Mesenchymal stem cell (in vitro differentiated cells and primary cell): ENCODE results near the gene PRCC.
A peak's percentile ranks its signal among the peaks of the same experiment; 100 is the strongest.

ENCODE experiments used
- DNase-seq: peaks from one replicate; pipeline ENCODE4 v3.0.0-alpha.2; 2013
- H2AFZ ChIP-seq: one replicate; pipeline ENCODE4 v1.6.1; 2013; ENCODE audit warnings: low read depth, mild to moderate bottlenecking, control low read depth, inconsistent platforms, low read length, moderate library complexity
- H2AK5ac ChIP-seq: 2 replicates; pipeline ENCODE4 v1.6.1; 2013; ENCODE audit warnings: low read length, moderate library complexity, mild to moderate bottlenecking, inconsistent platforms; ENCODE audit not compliant: severe bottlenecking
- H2BK120ac ChIP-seq: one replicate; pipeline ENCODE4 v1.6.1; 2013; ENCODE audit warnings: low read depth, mild to moderate bottlenecking, inconsistent platforms, low read length, moderate library complexity
- H2BK12ac ChIP-seq, 2 experiments: one replicate each; pipeline ENCODE4 v1.6.1; 2013; ENCODE audit warnings: inconsistent platforms in 2 of 2, low read length in 2 of 2, mild to moderate bottlenecking in 2 of 2, moderate library complexity in 2 of 2, control low read depth in 1 of 2
- H2BK15ac ChIP-seq: one replicate; pipeline ENCODE4 v1.6.1; 2013; ENCODE audit warnings: mild to moderate bottlenecking, low read depth, inconsistent platforms; ENCODE audit not compliant: poor library complexity, severe bottlenecking
- H2BK5ac ChIP-seq: 2 replicates; pipeline ENCODE4 v1.6.1; 2013; ENCODE audit warnings: low read depth, mild to moderate bottlenecking, low read length, control low read depth, inconsistent platforms; ENCODE audit not compliant: poor library complexity, severe bottlenecking
- H3K14ac ChIP-seq, 2 experiments: one replicate each; pipeline ENCODE4 v1.6.1; 2013; ENCODE audit warnings: inconsistent platforms in 2 of 2, low read length in 2 of 2, control low read depth in 1 of 2, mild to moderate bottlenecking in 1 of 2, moderate library complexity in 1 of 2
- H3K18ac ChIP-seq, 2 experiments: one replicate each; pipeline ENCODE4 v1.6.1; 2013; ENCODE audit warnings: inconsistent platforms in 2 of 2, low read length in 2 of 2, control low read depth in 1 of 2, low read depth in 1 of 2, mild to moderate bottlenecking in 1 of 2
- H3K23ac ChIP-seq, 2 experiments: one replicate each; pipeline ENCODE4 v1.6.1; 2013; ENCODE audit warnings: inconsistent platforms in 2 of 2, low read length in 2 of 2, mild to moderate bottlenecking in 2 of 2, moderate library complexity in 2 of 2, control low read depth in 1 of 2
- H3K27ac ChIP-seq: 2 replicates; pipeline ENCODE4 v1.5.1; 2013; ENCODE audit warnings: mild to moderate bottlenecking, moderate library complexity, low read length, control low read depth, inconsistent platforms; ENCODE audit not compliant: poor library complexity, severe bottlenecking
- H3K27me3 ChIP-seq, 2 experiments: 2 replicates each; pipeline versions ENCODE4 v1.6.1 to v1.7.0; 2013; ENCODE audit warnings: low read length in 2 of 2, mild to moderate bottlenecking in 2 of 2, moderate library complexity in 2 of 2, control low read depth in 1 of 2, inconsistent platforms in 1 of 2; ENCODE audit not compliant: control insufficient read depth in 1 of 2, insufficient read depth in 1 of 2
- H3K36me3 ChIP-seq, 2 experiments: 2 replicates each; pipeline versions ENCODE4 v1.6.1 to v1.7.0; 2013; ENCODE audit warnings: low read length in 2 of 2, control low read depth in 1 of 2, inconsistent platforms in 1 of 2, low read depth in 1 of 2, mild to moderate bottlenecking in 1 of 2; ENCODE audit not compliant: insufficient read depth in 2 of 2, control insufficient read depth in 1 of 2
- H3K4ac ChIP-seq, 2 experiments: one replicate each; pipeline ENCODE4 v1.6.1; 2013; ENCODE audit warnings: inconsistent platforms in 2 of 2, low read length in 2 of 2, mild to moderate bottlenecking in 2 of 2, moderate library complexity in 2 of 2, control low read depth in 1 of 2, low read depth in 1 of 2
- H3K4me1 ChIP-seq: 2 replicates; pipeline ENCODE4 v1.6.1; 2013; ENCODE audit warnings: low read depth, low read length, control low read depth; ENCODE audit not compliant: control insufficient read depth, insufficient read depth
- H3K4me2 ChIP-seq: 2 replicates; pipeline ENCODE4 v1.6.1; 2013; ENCODE audit warnings: low read length, mild to moderate bottlenecking, inconsistent platforms; ENCODE audit not compliant: poor library complexity, severe bottlenecking
- H3K4me3 ChIP-seq, 2 experiments: 2 replicates each; pipeline versions ENCODE4 v1.5.1 to v1.7.0; 2013; ENCODE audit warnings: low read length in 2 of 2, mild to moderate bottlenecking in 2 of 2, control low read depth in 1 of 2, low read depth in 1 of 2; ENCODE audit not compliant: insufficient read depth in 1 of 2
- H3K79me1 ChIP-seq: replicated peaks from 2 replicates; pipeline ENCODE4 v1.6.1; 2013; ENCODE audit warnings: mild to moderate bottlenecking, control low read depth, low read length, inconsistent platforms; ENCODE audit not compliant: poor library complexity, severe bottlenecking
- H3K9ac ChIP-seq: 2 replicates; pipeline ENCODE4 v1.7.0; 2013; ENCODE audit warnings: mild to moderate bottlenecking, low read length, moderate library complexity
- H3K9me3 ChIP-seq: 2 replicates; pipeline ENCODE4 v1.7.0; 2013; ENCODE audit warnings: mild to moderate bottlenecking, low read length; ENCODE audit not compliant: control insufficient read depth
- H4K8ac ChIP-seq: one replicate; pipeline ENCODE4 v1.6.1; 2013; ENCODE audit warnings: inconsistent platforms, mild to moderate bottlenecking, low read length, moderate library complexity
- H4K91ac ChIP-seq: one replicate; pipeline ENCODE4 v1.6.1; 2013; ENCODE audit warnings: mild to moderate bottlenecking, low read length, inconsistent platforms
- WGBS: methylation state at CpG from one replicate; pipeline ENCODE4 v1.1.7; 2013; ENCODE audit warnings: mixed read lengths; 5-methylcytosine and 5-hydroxymethylcytosine counted together

The PRCC gene

DNA sequence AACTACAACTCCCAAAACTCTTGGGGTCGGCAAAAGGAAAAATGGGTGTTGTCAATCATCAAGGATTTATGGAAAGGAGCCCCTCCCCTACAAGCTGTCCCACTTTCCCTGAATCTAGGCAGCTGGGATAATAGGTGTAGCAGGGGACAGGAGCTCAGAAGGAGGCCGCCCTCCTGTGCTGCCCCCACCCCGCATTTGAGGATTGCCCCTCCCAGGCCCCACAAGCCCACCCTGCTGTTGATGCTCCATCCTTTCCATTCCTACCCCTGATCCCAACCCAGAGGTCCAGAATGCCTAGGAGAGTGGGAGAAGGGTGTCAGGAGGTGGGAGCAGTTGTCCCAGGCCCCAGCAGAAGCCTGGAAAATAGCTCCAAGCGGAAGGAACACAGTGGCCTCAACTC is 24.5 kb upstream of the PRCC start:
- WGBS = 100% methylated on average over 2 of the region's 4 CpGs
- H3K23ac ChIP-seq = no peak overlapping the region
- H3K4ac ChIP-seq = no peak overlapping the region
- peaks cover 17% of the 10 kb centered on the region for H3K79me1 ChIP-seq
- no peak overlapping the region for H3K4me3 ChIP-seq
- no peak overlapping the region for H2BK15ac ChIP-seq
- H3K18ac ChIP-seq = no peak overlapping the region
- H3K9ac ChIP-seq = no peak overlapping the region
- H3K4me1 ChIP-seq = peaks cover 24% of the 10 kb centered on the region
- H4K91ac ChIP-seq = no peak overlapping the region
- no peak overlapping the region for H2BK120ac ChIP-seq
- no peak overlapping the region for H3K27ac ChIP-seq
- no peaks in the 10 kb centered on the region for H3K27me3 ChIP-seq
- H3K4me2 ChIP-seq = no peak overlapping the region
- H3K14ac ChIP-seq = no peak overlapping the region
- no peak overlapping the region for H4K8ac ChIP-seq
- H2AFZ ChIP-seq = no peak overlapping the region
- no peak overlapping the region for H2BK5ac ChIP-seq
- H3K36me3 ChIP-seq = peaks cover 39 to 52% of the 10 kb centered on the region in 2 experiments
- DNase-seq = no peak
- no peak overlapping the region for H2AK5ac ChIP-seq
- H3K9me3 ChIP-seq = no peaks in the 10 kb centered on the region
- H2BK12ac ChIP-seq = no peak overlapping the region

DNA sequence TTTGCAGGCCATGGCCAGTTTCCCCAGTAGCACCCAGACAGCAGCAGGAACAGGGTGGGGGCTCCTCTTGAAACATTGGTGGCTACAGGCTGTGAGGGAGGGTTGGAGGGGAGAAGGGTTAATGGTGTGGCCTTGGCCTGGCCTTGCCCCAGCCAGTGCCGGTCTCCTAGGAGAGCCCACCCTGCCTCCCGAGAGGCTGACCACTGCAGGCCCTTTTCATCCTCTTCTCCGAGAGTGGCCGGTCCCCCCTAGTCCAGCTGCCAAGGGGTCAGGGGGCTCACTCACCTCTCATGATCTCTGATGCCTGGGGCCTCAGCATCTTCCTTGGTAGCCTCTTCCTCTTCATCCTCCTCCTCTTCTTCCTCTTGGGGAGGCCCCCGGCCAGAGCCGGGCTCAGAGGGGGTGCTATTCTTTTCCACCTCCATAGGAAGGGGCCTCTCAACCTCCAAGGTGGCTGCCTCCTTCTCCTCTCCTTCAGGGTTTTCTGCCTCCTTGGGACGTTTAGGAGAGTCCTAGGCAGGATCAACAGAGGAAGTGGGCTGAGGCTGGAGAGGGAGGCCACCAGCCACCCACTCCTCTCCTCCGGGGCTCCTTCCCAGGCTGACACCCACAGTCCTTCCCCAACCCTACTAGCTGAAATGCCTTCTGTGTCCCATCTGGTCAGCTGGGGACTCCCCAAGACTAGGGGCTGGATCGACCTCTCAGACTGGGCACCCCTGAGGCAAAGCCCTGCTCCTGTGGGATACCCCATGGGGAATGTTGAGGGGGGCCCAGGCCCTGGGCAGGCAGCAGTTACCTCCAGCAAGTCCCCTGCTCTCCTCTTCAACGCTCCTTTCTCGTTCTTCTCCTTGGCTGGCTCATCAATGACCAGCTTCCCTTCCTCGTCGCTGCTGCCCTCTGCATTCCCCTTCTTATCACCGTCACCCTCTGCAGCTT is 23.7 kb upstream of the PRCC start:
- no peak for DNase-seq
- Histone ChIP-seq H2BK120ac (no peak overlapping the region), H2AK5ac (no peak overlapping the region), H3K4ac (no peak overlapping the region), H2AFZ (no peak overlapping the region), H3K23ac (no peak overlapping the region), H3K27me3 (no peaks in the 10 kb centered on the region), H2BK5ac (no peak overlapping the region), H3K18ac (no peak overlapping the region), H3K36me3 (peaks cover 32 to 44% of the 10 kb centered on the region in 2 experiments), H3K4me1 (peaks cover 32% of the 10 kb centered on the region), H2BK15ac (no peak overlapping the region), H2BK12ac (no peak overlapping the region), H3K9ac (peak overlapping the region; percentile 34), H4K91ac (no peak overlapping the region), H3K9me3 (no peaks in the 10 kb centered on the region), H3K79me1 (peaks cover 10% of the 10 kb centered on the region), H3K27ac (no peak overlapping the region), H3K14ac (no peak overlapping the region), H4K8ac (no peak overlapping the region), H3K4me3 (no peak overlapping the region), H3K4me2 (no peak overlapping the region)
- 94% methylated on average over 13 of the region's 14 CpGs for WGBS

DNA sequence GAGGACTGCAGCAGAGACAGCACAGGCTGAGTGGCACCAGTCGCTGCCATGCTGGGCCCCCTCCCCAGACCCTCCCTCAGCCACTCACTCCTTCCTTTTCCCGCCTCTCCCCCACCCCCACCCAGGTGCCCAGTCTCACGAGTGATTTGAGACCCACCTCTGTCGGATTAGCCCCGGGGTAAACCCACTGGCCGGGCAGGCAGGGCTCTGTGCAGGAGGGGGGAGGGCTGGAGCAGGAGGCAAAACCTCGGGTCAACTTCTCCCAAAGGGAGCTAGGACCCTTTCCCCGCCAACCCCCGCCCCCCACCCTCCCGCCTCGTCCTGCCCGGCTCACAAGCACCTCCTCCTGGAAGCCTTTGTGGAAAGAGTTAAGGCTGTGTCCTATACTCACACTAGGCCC is 23.0 kb upstream of the PRCC start:
- 97% methylated on average over 5 of the region's 12 CpGs for WGBS
- no peak overlapping the region for H3K23ac ChIP-seq
- H4K91ac ChIP-seq = no peak overlapping the region
- no peak overlapping the region for H2BK120ac ChIP-seq
- DNase-seq = no peak
- H2BK12ac ChIP-seq = no peak overlapping the region
- peaks cover 10% of the 10 kb centered on the region for H3K79me1 ChIP-seq
- no peak overlapping the region for H3K4me2 ChIP-seq
- no peak overlapping the region for H3K4ac ChIP-seq
- H3K36me3 ChIP-seq = peaks cover 37 to 40% of the 10 kb centered on the region in 2 experiments
- H3K9me3 ChIP-seq = no peaks in the 10 kb centered on the region
- no peak overlapping the region for H2BK5ac ChIP-seq
- H3K27ac ChIP-seq = no peak overlapping the region
- no peak overlapping the region for H3K14ac ChIP-seq
- H3K4me1 ChIP-seq = peaks cover 39% of the 10 kb centered on the region
- no peak overlapping the region for H2BK15ac ChIP-seq
- no peak overlapping the region for H2AFZ ChIP-seq
- H3K27me3 ChIP-seq = no peaks in the 10 kb centered on the region
- no peak overlapping the region for H4K8ac ChIP-seq
- H3K4me3 ChIP-seq = no peak overlapping the region
- no peak overlapping the region for H3K18ac ChIP-seq
- peak overlapping the region; percentile 99 for H3K9ac ChIP-seq
- no peak overlapping the region for H2AK5ac ChIP-seq

GRCh38 chr1:156744786-156745419 is 22.4 kb upstream of the PRCC start:
- peaks cover 9% of the 10 kb centered on the region for H3K79me1 ChIP-seq
- no peak overlapping the region for H3K18ac ChIP-seq
- no peak overlapping the region for H2BK120ac ChIP-seq
- H3K27me3 ChIP-seq = no peaks in the 10 kb centered on the region
- H3K9me3 ChIP-seq = no peaks in the 10 kb centered on the region
- H2AK5ac ChIP-seq = peak overlapping the region; percentile 82
- no peak overlapping the region for H2BK12ac ChIP-seq
- no peak overlapping the region for H3K4ac ChIP-seq
- peaks cover 41 to 42% of the 10 kb centered on the region in 2 experiments for H3K36me3 ChIP-seq
- H4K91ac ChIP-seq = no peak overlapping the region
- DNase-seq = no peak
- H4K8ac ChIP-seq = no peak overlapping the region
- no peak overlapping the region for H2AFZ ChIP-seq
- WGBS = over 99% methylated on average over 14 of the region's 14 CpGs
- H3K14ac ChIP-seq = no peak overlapping the region
- H3K9ac ChIP-seq = peak overlapping the region; percentile 99
- no peak overlapping the region for H3K4me3 ChIP-seq
- no peak overlapping the region for H3K27ac ChIP-seq
- no peak overlapping the region for H3K4me2 ChIP-seq
- H3K23ac ChIP-seq = no peak overlapping the region
- H3K4me1 ChIP-seq = peaks cover 44% of the 10 kb centered on the region
- H2BK15ac ChIP-seq = no peak overlapping the region
- H2BK5ac ChIP-seq = no peak overlapping the region
